Endodermal cell (in vitro differentiated cells): ENCODE measurements around the gene GABRA4. TPM values are rescaled to one million over a fixed set of nuclear protein-coding genes. Genes with fewer than 3 reads are reported as not detected.

Source experiments
- DNase-seq: peaks from one replicate; pipeline ENCODE4 v3.0.0-alpha.2; 2017
- H3K27ac ChIP-seq: 2 replicates; pipeline ENCODE4 v1.5.1; 2013; ENCODE audit warnings: mild to moderate bottlenecking, low read depth, low read length, moderate library complexity
- H3K27me3 ChIP-seq: 2 replicates; pipeline ENCODE4 v1.6.1; 2013; ENCODE audit warnings: mild to moderate bottlenecking, low read length, moderate library complexity; ENCODE audit not compliant: insufficient read depth, control insufficient read depth, poor library complexity, severe bottlenecking
- H3K36me3 ChIP-seq: 2 replicates; pipeline ENCODE4 v1.7.0; 2013; ENCODE audit warnings: mild to moderate bottlenecking, low read length, moderate library complexity; ENCODE audit not compliant: control insufficient read depth, insufficient read depth
- H3K4me1 ChIP-seq: one replicate; pipeline ENCODE4 v1.7.0; 2013; ENCODE audit warnings: low read length; ENCODE audit not compliant: control insufficient read depth, insufficient read depth
- H3K4me3 ChIP-seq: 2 replicates; pipeline ENCODE4 v1.5.1; 2013; ENCODE audit warnings: mild to moderate bottlenecking, low read length, moderate library complexity
- H3K9ac ChIP-seq: 2 replicates; pipeline ENCODE4 v1.6.1; 2013; ENCODE audit warnings: mild to moderate bottlenecking, low read length, moderate library complexity; ENCODE audit not compliant: poor library complexity, severe bottlenecking; ENCODE audit errors: extremely low read depth
- H3K9me3 ChIP-seq: 2 replicates; pipeline ENCODE4 v1.6.1; 2013; ENCODE audit warnings: mild to moderate bottlenecking, low read length, moderate library complexity; ENCODE audit not compliant: control insufficient read depth
- H3K27ac Mint-ChIP-seq: 2 replicates; pipeline ENCODE4 v1.8.0; 2020; ENCODE audit warnings: mixed read lengths
- H3K27me3 Mint-ChIP-seq: 2 replicates; pipeline ENCODE4 v1.8.0; 2021; ENCODE audit warnings: mild to moderate bottlenecking, mixed read lengths; ENCODE audit not compliant: insufficient read depth
- H3K36me3 Mint-ChIP-seq: 2 replicates; pipeline ENCODE4 v1.8.0; 2020; ENCODE audit warnings: low read depth, mixed read lengths
- H3K4me1 Mint-ChIP-seq: 2 replicates; pipeline ENCODE4 v1.8.0; 2020; ENCODE audit warnings: mixed read lengths
- H3K4me3 Mint-ChIP-seq: 2 replicates; pipeline ENCODE4 v1.8.0; 2020; ENCODE audit warnings: mild to moderate bottlenecking, moderate library complexity, mixed read lengths
- H3K9me3 Mint-ChIP-seq: 2 replicates; pipeline ENCODE4 v1.8.0; 2020; ENCODE audit warnings: mild to moderate bottlenecking, mixed read lengths
- WGBS, 2 experiments: methylation state at CpG; one replicate each; pipeline versions ENCODE4 v1.1.5 to v1.1.7; 2013; ENCODE audit warnings: missing lambda C conversion rate in 2 of 2, mixed read lengths in 1 of 2; ENCODE audit not compliant: insufficient coverage in 1 of 2, insufficient read length in 1 of 2; 5-methylcytosine and 5-hydroxymethylcytosine counted together
- total RNA-seq, 2 donors: library from RNA; stranded (reverse); fragmentation: NEBNext Ultra II Directional in 1 of 2; extraction: Animal tissue kit (Norgen Biotek cat#: 25700) in 1 of 2; gene quantifications; 2 replicates in 1 of 2; 3 replicates in 1 of 2; pipeline ENCODE4 v1.2.1, GENCODE V29; 2021
- TF ChIP-seq, protein P1 (sequence below): fragments of 200-600 bp; sonication (generic); conservative IDR thresholded peaks from 2 replicates; pipeline ENCODE4 v1.5.0; 2021; ENCODE audit warnings: antibody characterized with exemption, mild to moderate bottlenecking

Gene GABRA4
- total RNA-seq, 2 donors from 2014 or later = 0.37 TPM; not detected in 1

DNA sequence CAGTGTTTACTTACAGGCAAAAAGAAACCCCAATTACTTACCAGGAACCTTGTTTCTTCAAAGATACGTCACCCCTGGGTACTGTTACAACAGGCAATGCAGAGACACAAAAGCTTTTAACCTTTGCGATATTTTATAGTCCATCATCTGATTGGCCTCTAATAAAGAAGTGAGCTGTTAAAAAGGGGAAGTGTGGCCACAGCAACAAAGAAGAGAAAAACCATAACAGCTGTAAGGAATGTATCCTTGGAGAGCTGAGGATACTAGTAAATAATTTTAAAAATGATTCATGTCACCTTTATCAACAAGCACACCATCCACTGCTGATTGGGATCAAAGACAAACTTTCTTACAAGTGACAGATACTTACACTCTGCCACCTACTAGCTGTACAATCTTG is 14.1 kb downstream of the GABRA4 start:
- peaks cover 6% of the 10 kb centered on the region for H3K4me1 Mint-ChIP-seq
- Histone ChIP-seq H3K9ac (no peak overlapping the region), H3K4me1 (peaks cover 10% of the 10 kb centered on the region), H3K9me3 (no peaks in the 10 kb centered on the region), H3K36me3 (no peaks in the 10 kb centered on the region), H3K27me3 (no peaks in the 10 kb centered on the region), H3K4me3 (no peak overlapping the region), H3K27ac (no peak overlapping the region)
- no peak for DNase-seq
- 96 to 100% methylated on average over 2 of the region's 2 CpGs for WGBS, 2 experiments
- H3K27ac Mint-ChIP-seq = no peak overlapping the region
- H3K4me3 Mint-ChIP-seq = no peak overlapping the region
- H3K36me3 Mint-ChIP-seq = no peaks in the 10 kb centered on the region
- TF ChIP-seq, protein P1, sequence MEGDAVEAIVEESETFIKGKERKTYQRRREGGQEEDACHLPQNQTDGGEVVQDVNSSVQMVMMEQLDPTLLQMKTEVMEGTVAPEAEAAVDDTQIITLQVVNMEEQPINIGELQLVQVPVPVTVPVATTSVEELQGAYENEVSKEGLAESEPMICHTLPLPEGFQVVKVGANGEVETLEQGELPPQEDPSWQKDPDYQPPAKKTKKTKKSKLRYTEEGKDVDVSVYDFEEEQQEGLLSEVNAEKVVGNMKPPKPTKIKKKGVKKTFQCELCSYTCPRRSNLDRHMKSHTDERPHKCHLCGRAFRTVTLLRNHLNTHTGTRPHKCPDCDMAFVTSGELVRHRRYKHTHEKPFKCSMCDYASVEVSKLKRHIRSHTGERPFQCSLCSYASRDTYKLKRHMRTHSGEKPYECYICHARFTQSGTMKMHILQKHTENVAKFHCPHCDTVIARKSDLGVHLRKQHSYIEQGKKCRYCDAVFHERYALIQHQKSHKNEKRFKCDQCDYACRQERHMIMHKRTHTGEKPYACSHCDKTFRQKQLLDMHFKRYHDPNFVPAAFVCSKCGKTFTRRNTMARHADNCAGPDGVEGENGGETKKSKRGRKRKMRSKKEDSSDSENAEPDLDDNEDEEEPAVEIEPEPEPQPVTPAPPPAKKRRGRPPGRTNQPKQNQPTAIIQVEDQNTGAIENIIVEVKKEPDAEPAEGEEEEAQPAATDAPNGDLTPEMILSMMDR = no peak
- H3K9me3 Mint-ChIP-seq = no peaks in the 10 kb centered on the region
- no peaks in the 10 kb centered on the region for H3K27me3 Mint-ChIP-seq

DNA sequence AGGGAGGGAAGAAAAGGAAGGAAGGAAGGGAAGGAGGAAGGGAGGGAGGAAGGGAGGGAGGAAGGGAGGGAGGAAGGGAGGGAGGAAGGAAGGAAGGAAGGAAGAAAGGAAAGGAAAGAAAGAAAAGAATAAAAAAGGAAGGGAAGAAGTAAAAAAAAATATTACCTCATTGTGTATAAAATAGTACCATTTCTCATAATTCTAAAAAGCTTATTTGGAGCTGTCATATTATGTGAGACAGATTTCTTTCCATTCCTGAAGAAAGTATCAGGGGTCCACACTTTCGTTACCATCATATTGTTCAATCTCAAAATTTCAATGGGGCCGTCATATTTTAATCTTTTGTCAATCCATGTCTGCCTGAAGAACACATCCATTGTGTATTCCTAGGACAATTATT is 16.1 kb downstream of the GABRA4 start:
- Mint-ChIP-seq H3K27ac (no peak overlapping the region), H3K9me3 (no peaks in the 10 kb centered on the region)

DNA sequence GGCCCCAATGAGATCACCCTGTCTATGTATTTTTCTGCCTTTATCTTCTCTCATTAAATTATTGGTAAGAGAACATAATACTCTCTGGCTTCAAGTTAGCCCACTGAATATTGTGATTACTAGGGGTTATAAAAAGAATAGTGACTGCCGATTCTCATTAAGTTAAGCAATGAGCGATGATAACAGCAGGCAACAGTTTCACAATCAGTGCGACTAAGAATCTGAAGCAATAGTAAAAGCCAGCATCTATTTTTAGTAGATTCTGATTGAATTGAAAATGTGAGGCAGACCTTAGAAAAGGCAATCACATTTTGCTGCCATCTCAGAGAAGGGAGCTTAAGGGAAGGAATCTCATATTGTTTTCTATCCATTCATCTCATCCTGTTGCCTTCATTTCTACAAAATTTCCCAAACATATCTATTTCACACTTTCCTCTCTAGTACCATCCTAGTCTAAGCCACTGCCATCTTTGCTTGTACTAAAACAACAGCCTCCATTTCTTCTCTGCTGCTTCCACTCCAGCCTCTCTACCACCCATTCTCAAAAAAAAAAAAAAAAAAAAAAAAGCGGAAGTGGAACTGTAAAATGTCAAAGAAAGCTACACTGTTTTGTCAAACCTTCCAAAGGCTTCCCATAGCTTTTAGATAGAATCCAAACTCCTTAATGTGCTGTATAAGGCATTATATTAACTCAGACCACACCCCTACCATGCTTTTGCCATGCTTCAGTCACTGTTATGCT is 17.4 kb downstream of the GABRA4 start:
- WGBS, 2 experiments = 81 to 97% methylated on average over 3 to 4 of the region's 4 CpGs
- H3K4me1 ChIP-seq = no peaks in the 10 kb centered on the region
- no peak overlapping the region for H3K27ac ChIP-seq
- no peaks in the 10 kb centered on the region for H3K27me3 Mint-ChIP-seq
- H3K36me3 ChIP-seq = no peaks in the 10 kb centered on the region
- H3K9ac ChIP-seq = no peak overlapping the region
- no peaks in the 10 kb centered on the region for H3K4me1 Mint-ChIP-seq
- no peaks in the 10 kb centered on the region for H3K27me3 ChIP-seq
- DNase-seq = no peak
- H3K4me3 Mint-ChIP-seq = no peak overlapping the region
- no peak overlapping the region for H3K27ac Mint-ChIP-seq
- TF ChIP-seq, protein P1 = no peak
- H3K9me3 ChIP-seq = no peaks in the 10 kb centered on the region
- no peaks in the 10 kb centered on the region for H3K36me3 Mint-ChIP-seq
- H3K4me3 ChIP-seq = no peak overlapping the region
- no peaks in the 10 kb centered on the region for H3K9me3 Mint-ChIP-seq

More for the DNA sequence above, 16.1 kb downstream of the GABRA4 start:
- H3K27me3 ChIP-seq = no peaks in the 10 kb centered on the region
- no peak overlapping the region for H3K9ac ChIP-seq
- H3K36me3 ChIP-seq = no peaks in the 10 kb centered on the region
- no peaks in the 10 kb centered on the region for H3K9me3 ChIP-seq
- H3K4me1 ChIP-seq = peaks cover 10% of the 10 kb centered on the region
- H3K36me3 Mint-ChIP-seq = no peaks in the 10 kb centered on the region
- no peak overlapping the region for H3K4me3 ChIP-seq
- DNase-seq = no peak
- no peak overlapping the region for H3K27ac ChIP-seq
- WGBS, 2 experiments = 94 to 100% methylated on average over 1 to 2 of the region's 2 CpGs
- H3K4me1 Mint-ChIP-seq = peaks cover 6% of the 10 kb centered on the region
- TF ChIP-seq, protein P1 = no peak
- H3K27me3 Mint-ChIP-seq = no peaks in the 10 kb centered on the region
- no peak overlapping the region for H3K4me3 Mint-ChIP-seq
